Progenitor cell of endocrine pancreas (in vitro differentiated cells): Measurements from ENCODE around the gene TSSC4. TPM values are rescaled to one million over a fixed set of nuclear protein-coding genes. Genes with fewer than 3 reads are reported as not detected.

Experiments used
- DNase-seq: peaks from one replicate; pipeline ENCODE4 v3.0.0; 2021; ENCODE audit warnings: low spot score; ENCODE audit not compliant: unreplicated experiment
- H3K27ac Mint-ChIP-seq: 2 replicates; pipeline ENCODE4 v1.8.0; 2021; ENCODE audit warnings: mild to moderate bottlenecking, moderate library complexity, mixed read lengths
- H3K27me3 Mint-ChIP-seq: 2 replicates; pipeline ENCODE4 v1.8.0; 2021; ENCODE audit warnings: mixed read lengths
- H3K36me3 Mint-ChIP-seq: 2 replicates; pipeline ENCODE4 v1.8.0; 2022; ENCODE audit warnings: mixed read lengths; ENCODE audit not compliant: insufficient read depth
- H3K4me1 Mint-ChIP-seq: 2 replicates; pipeline ENCODE4 v1.8.0; 2021; ENCODE audit warnings: low read depth, mixed read lengths
- H3K4me3 Mint-ChIP-seq: 2 replicates; pipeline ENCODE4 v1.8.0; 2021; ENCODE audit warnings: low read depth, mild to moderate bottlenecking, moderate library complexity, mixed read lengths
- H3K9me3 Mint-ChIP-seq: 2 replicates; pipeline ENCODE4 v1.8.0; 2021; ENCODE audit warnings: low read depth, mixed read lengths
- total RNA-seq: library from RNA; stranded (reverse); gene quantifications from 2 replicates; pipeline ENCODE4 v1.2.1, GENCODE V29; 2021
- TF ChIP-seq, protein P1 (sequence below): fragments of 200-600 bp; sonication (generic); IDR thresholded peaks from one replicate; pipeline ENCODE4 v1.5.0; 2021; ENCODE audit warnings: antibody characterized with exemption, mild to moderate bottlenecking; ENCODE audit not compliant: unreplicated experiment

TSSC4 gene
- total RNA-seq, 1 donor from 2014 or later = 50.2 TPM

DNA sequence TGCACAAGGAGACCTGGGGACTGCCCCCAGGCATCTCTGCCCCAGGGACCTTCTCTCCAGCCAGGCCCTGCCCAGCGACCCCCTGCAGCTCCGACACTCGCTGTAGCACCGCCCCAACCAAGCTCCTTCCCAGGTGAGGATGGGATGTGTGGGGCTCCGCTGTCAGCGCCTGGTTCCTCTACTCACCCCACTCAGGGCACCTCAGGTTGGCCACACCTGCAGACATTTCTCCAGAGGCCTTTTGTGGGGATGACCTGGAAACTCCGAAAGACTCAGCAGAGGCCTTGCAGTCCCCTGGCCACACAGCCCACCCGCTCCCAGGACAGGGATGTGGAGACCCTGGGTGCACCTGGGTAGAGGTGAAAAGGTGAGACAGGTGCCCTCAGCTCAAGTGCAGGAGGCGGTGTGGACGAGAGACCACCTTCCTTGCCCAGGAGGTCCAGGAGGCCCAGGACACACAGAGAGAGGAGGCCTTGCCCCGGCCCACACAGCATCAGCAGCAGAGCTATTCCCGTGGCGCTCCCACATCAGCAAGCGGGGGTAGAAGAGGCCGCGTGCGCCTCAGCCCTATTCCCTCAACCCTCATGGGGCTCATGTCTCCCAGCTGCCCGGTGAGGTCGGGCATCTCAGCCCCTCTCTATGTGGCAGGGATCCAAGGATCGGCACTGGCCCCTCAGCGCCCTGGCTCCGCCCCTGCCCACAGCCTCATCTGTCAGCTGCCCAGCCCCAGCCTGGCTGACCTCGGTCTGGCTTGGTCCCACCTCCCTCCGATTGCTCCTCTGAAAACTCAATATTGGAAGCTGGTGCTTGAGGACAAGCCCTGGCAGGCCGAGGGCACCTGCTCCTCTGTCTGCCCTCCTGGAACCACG lies 22.8 kb downstream of the TSSC4 start:
- H3K36me3 Mint-ChIP-seq = no peaks in the 10 kb centered on the region
- no peaks in the 10 kb centered on the region for H3K27me3 Mint-ChIP-seq
- no peaks in the 10 kb centered on the region for H3K4me1 Mint-ChIP-seq
- H3K9me3 Mint-ChIP-seq = no peaks in the 10 kb centered on the region
- no peak overlapping the region for H3K4me3 Mint-ChIP-seq
- no peak overlapping the region for H3K27ac Mint-ChIP-seq
- DNase-seq = no peak
- TF ChIP-seq, protein P1, sequence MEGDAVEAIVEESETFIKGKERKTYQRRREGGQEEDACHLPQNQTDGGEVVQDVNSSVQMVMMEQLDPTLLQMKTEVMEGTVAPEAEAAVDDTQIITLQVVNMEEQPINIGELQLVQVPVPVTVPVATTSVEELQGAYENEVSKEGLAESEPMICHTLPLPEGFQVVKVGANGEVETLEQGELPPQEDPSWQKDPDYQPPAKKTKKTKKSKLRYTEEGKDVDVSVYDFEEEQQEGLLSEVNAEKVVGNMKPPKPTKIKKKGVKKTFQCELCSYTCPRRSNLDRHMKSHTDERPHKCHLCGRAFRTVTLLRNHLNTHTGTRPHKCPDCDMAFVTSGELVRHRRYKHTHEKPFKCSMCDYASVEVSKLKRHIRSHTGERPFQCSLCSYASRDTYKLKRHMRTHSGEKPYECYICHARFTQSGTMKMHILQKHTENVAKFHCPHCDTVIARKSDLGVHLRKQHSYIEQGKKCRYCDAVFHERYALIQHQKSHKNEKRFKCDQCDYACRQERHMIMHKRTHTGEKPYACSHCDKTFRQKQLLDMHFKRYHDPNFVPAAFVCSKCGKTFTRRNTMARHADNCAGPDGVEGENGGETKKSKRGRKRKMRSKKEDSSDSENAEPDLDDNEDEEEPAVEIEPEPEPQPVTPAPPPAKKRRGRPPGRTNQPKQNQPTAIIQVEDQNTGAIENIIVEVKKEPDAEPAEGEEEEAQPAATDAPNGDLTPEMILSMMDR = no peak

DNA sequence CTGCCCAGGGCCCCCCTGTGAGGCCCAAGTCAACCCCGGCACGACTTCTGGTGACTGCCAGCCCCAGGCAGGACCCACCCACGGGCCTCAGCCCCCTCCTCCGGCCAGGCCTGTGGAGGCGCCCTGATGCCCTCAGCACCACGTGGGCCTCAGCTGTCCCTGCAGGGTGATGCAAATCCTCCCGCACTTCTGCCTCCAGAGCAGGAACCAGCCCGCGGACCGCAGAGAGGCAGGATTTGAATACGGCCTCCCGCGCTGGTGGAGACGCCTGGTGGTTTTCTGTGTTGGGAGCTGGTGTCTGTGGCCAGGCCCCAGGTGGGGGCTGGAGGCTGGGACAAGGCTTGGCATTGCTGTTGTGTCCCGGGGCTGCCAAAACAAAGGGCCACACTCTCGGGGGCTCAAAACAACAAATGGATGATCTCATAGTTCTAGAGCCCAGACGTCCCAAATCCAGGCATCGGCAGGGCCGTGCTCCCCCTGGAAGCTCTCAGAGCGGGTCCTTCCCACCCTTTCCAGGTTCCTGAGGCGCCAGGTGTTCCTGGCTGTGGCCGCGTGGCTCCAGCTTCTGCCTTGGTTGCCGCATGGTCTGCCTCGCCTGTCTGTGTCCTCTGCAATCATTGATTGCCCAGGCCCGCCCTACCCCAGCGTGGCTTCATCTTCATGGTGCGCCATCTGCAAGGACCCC lies 24.4 kb downstream of the TSSC4 start:
- TF ChIP-seq, protein P1 = no peak
- Mint-ChIP-seq H3K27me3 (no peaks in the 10 kb centered on the region), H3K36me3 (no peaks in the 10 kb centered on the region), H3K27ac (no peak overlapping the region), H3K4me3 (no peak overlapping the region), H3K9me3 (no peaks in the 10 kb centered on the region), H3K4me1 (no peaks in the 10 kb centered on the region)
- DNase-seq = no peak

DNA sequence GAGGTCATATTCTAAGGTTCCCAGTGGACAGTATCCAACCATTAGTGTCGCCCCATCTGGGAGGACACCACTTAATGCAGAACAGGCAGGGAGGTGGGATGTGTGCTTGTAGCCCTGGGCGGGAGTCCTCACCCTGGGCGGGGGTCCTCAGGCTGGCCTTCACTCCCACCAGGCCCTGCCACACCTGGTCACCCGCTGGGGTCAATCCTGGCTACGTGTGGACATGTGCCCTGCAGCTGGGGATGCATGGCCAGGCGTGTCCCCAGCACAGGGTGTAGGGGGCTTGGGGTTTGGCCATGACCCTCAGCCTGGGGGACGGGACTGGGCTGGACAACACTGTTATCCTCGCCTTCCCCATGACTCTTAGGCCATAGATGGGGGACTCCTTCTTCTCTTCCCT lies 25.0 kb downstream of the TSSC4 start:
- Mint-ChIP-seq H3K36me3 (no peaks in the 10 kb centered on the region), H3K27me3 (no peaks in the 10 kb centered on the region), H3K4me1 (no peaks in the 10 kb centered on the region), H3K9me3 (no peaks in the 10 kb centered on the region), H3K4me3 (no peak overlapping the region), H3K27ac (no peak overlapping the region)
- DNase-seq = no peak
- TF ChIP-seq, protein P1 = no peak

DNA sequence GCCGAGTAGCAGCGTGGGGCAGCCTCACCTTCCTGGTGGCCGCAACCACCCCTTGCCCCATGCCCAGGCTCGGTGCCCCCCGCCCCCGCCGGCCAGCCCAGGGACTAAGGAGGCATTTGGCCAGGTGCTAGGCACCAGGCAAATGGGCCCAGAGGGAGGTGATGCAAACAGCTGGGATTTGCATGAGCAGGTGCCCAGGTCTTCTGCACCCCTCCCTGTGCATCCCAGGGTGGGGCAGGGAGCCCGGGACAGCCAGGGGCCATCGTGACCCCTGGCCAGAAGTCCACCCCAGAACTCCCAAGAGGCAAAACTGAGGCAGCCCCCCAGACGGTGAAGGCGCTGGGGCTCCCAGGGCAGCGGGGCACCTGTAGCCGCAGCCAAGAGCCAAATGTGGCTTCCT lies 25.7 kb downstream of the TSSC4 start:
- TF ChIP-seq, protein P1 = no peak
- H3K36me3 Mint-ChIP-seq = no peaks in the 10 kb centered on the region
- DNase-seq = no peak
- no peaks in the 10 kb centered on the region for H3K9me3 Mint-ChIP-seq
- H3K27me3 Mint-ChIP-seq = no peaks in the 10 kb centered on the region
- no peaks in the 10 kb centered on the region for H3K4me1 Mint-ChIP-seq
- H3K4me3 Mint-ChIP-seq = no peak overlapping the region
- no peak overlapping the region for H3K27ac Mint-ChIP-seq

DNA sequence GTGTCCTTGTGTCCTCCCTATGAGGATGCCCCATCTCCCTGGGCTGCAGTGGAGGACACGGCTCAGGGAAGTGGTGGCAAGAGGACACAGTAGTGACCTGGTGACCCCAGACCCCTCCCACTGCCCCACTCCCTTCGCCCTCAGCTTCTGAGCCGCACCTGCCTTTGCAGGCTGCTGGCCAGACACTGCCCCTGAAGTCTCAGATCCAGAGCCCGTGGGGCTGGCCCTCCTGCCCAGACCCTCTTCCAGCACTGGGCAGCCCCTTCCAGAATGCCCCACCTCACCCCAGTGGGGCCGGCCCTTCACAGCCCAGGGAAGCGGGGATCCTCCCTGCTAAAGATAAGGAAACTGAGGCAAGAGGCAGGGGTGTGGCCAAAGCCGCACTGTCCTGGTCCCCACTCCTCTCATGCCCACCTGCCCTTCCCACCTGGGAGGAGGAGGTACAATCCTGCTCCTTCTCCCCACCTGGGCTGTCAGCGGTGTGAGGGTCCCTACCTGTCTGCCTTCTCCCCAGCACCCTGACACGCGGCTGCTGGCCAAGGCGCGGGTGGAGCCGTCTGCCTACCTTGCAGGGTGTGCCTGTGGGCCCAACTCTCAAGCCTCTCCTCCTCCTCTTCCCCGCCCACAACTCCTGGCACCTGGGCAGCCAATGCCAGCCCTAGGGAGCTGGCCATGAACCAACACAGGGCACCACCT lies 26.4 kb downstream of the TSSC4 start:
- TF ChIP-seq, protein P1 = no peak
- H3K9me3 Mint-ChIP-seq = no peaks in the 10 kb centered on the region
- no peak overlapping the region for H3K27ac Mint-ChIP-seq
- H3K4me1 Mint-ChIP-seq = no peaks in the 10 kb centered on the region
- no peaks in the 10 kb centered on the region for H3K36me3 Mint-ChIP-seq
- peaks cover 6% of the 10 kb centered on the region for H3K27me3 Mint-ChIP-seq
- no peak overlapping the region for H3K4me3 Mint-ChIP-seq
- no peak for DNase-seq
